Measurements from ENCODE around the gene MAGOHB. TPM values are rescaled to one million over a fixed set of nuclear protein-coding genes. Genes with fewer than 3 reads are reported as not detected.

MAGOHB gene
- total and polyA plus RNA-seq, 10 of the 15 experiments (the other 5 are each of a cell fraction or from before 2014, with no cell fraction given), result 30.6 to 217 (median 55.2) TPM

- TF ChIP-seq GABPA (IDR thresholded peaks at IDR 0.05; ENCODE audit: low read depth), result 0 out of 2 replicates have a peak, but pooled peaks have one; percentile 14
- no peak for TF ChIP-seq CHD4 (IDR thresholded peaks at IDR 0.05)
- peak; percentile 43 for TF ChIP-seq ZNF24 (IDR thresholded peaks at IDR 0.05)
- no peak for TF ChIP-seq FOS (IDR thresholded peaks at IDR 0.05; ENCODE audit: borderline replicate concordance, extremely low read depth, insufficient read length)
- no peak for TF ChIP-seq ZNF207 (IDR thresholded peaks at IDR 0.05; ENCODE audit: borderline replicate concordance)
- TF ChIP-seq ZZZ3 (IDR thresholded peaks at IDR 0.05; ENCODE audit: control insufficient read depth, insufficient read length, low read depth), result no peak
- peak; percentile 78; the same call in 1 of the 2 replicates for TF ChIP-seq NFIC (IDR thresholded peaks at IDR 0.05; ENCODE audit: low read depth, low read length)
- no peak for TF ChIP-seq SP1 (IDR thresholded peaks at IDR 0.05; ENCODE audit: low read depth, low read length)
- TF ChIP-seq BRCA1 (IDR thresholded peaks at IDR 0.05; ENCODE audit: low read depth, low read length), result no peak
- 0 out of 2 replicates have a peak, but pooled peaks have one; percentile 42 for TF ChIP-seq EED (IDR thresholded peaks at IDR 0.05; ENCODE audit: low read depth)
- TF ChIP-seq CREM (IDR thresholded peaks at IDR 0.05; ENCODE audit: low read depth), result no peak
- no peak for TF ChIP-seq USF2 (IDR thresholded peaks at IDR 0.05; ENCODE audit: borderline replicate concordance, low read depth, low read length)
- no peak for TF ChIP-seq RB1 (IDR thresholded peaks at IDR 0.05; ENCODE audit: borderline replicate concordance)
- no peak for TF ChIP-seq POLR2AphosphoS5 (IDR thresholded peaks at IDR 0.05; ENCODE audit: low read length)
- TF ChIP-seq NR2C2 (IDR thresholded peaks at IDR 0.05; ENCODE audit: borderline replicate concordance, control insufficient read depth, insufficient read length, low read depth), result no peak
- peak; percentile 1; the same call in 1 of the 2 replicates for TF ChIP-seq SMC3 (IDR thresholded peaks at IDR 0.05; ENCODE audit: borderline replicate concordance, low read length)
- TF ChIP-seq KAT2A (conservative IDR thresholded peaks at IDR 0.05; ENCODE audit: control insufficient read depth, low read depth, low read length), result no peak
- 0 out of 2 replicates have a peak, but pooled peaks have one; percentile 21 for TF ChIP-seq TAF1 (IDR thresholded peaks at IDR 0.05; ENCODE audit: borderline replicate concordance, low read depth, low read length)
- no peak; a peak in 1 of 4 replicates for TF ChIP-seq IKZF2 (IDR thresholded peaks at IDR 0.05)
- no peak for TF ChIP-seq STAT1 (conservative IDR thresholded peaks at IDR 0.05)
- TF ChIP-seq RELB (IDR thresholded peaks at IDR 0.05; ENCODE audit: low read depth), result no peak
- TF ChIP-seq MEF2A (IDR thresholded peaks at IDR 0.05; ENCODE audit: insufficient read depth, low read depth, low read length), result peak; percentile 40; the same call in 1 of the 2 replicates
Observed at GRCh38 chr12:10557766-10558165, 55.6 kb downstream of the MAGOHB start (continued).

All from GM12878 (cell line).